ENCODE measurements around the gene P2RX6.

GRCh38 chr22:21000207-21000986, 14.6 kb upstream of the P2RX6 start:
- TF ChIP-seq CTCF (IDR thresholded peaks at IDR 0.05 in 4 of 5, conservative IDR thresholded peaks at IDR 0.05 in 1 of 5) (no peak), POLR2A (IDR thresholded peaks at IDR 0.05) (no peak)

All from gastrocnemius medialis (tissue), 4 donors.